CD4-positive, CD25-positive, alpha-beta regulatory T cell (primary cell): ENCODE data around the gene ASCL3. TPM values are rescaled to one million over a fixed set of nuclear protein-coding genes. Genes with fewer than 3 reads are reported as not detected.
"Not testable (repeated sequence)": the region's sequence is repeated elsewhere in the genome, so short reads cannot be mapped to it uniquely, and the experiment has no call there.

Source experiments
- ATAC-seq, 2 donors: fragments of 150-1000 bp; cut with Tn5 transposase; one replicate each; pipeline ENCODE4 v1.10.0; 2021; ENCODE audit warnings: low read depth in 2 of 2, moderate number of reproducible peaks in 2 of 2, moderate library complexity in 1 of 2
- DNase-seq, 3 donors: peaks; one replicate each; pipeline versions ENCODE4 v3.0.0 to v3.0.0-alpha.2; 2012 to 2022; ENCODE audit warnings: mixed read lengths in 1 of 3
- H3K27ac ChIP-seq: one replicate; pipeline ENCODE4 v1.7.0; 2013; ENCODE audit warnings: mild to moderate bottlenecking, low read length; ENCODE audit not compliant: insufficient read depth, poor library complexity, severe bottlenecking
- H3K27me3 ChIP-seq: one replicate; pipeline ENCODE4 v1.7.0; 2013; ENCODE audit warnings: low read length; ENCODE audit not compliant: control insufficient read depth, insufficient read depth
- H3K36me3 ChIP-seq: one replicate; pipeline ENCODE4 v1.7.0; 2013; ENCODE audit warnings: mild to moderate bottlenecking, low read length, moderate library complexity; ENCODE audit not compliant: control insufficient read depth, insufficient read depth
- H3K4me1 ChIP-seq: 2 replicates; pipeline ENCODE4 v1.7.0; 2013; ENCODE audit warnings: mild to moderate bottlenecking, low read length; ENCODE audit not compliant: insufficient read depth, control insufficient read depth, poor library complexity, severe bottlenecking
- H3K4me3 ChIP-seq: one replicate; pipeline ENCODE4 v1.7.0; 2013; ENCODE audit warnings: low read depth, mild to moderate bottlenecking, low read length, moderate library complexity
- H3K9me3 ChIP-seq, 2 experiments: 1 replicate in 1 of 2; 2 replicates in 1 of 2; pipeline ENCODE4 v1.7.0; 2013; ENCODE audit warnings: low read length in 2 of 2, mild to moderate bottlenecking in 1 of 2, moderate library complexity in 1 of 2; ENCODE audit not compliant: control insufficient read depth in 2 of 2
- H3K27ac Mint-ChIP-seq, 3 donors: one replicate each; pipeline ENCODE4 v1.8.0; 2020 to 2022; ENCODE audit warnings: mild to moderate bottlenecking in 3 of 3, mixed read lengths in 3 of 3, moderate library complexity in 2 of 3
- H3K27me3 Mint-ChIP-seq: one replicate; pipeline ENCODE4 v1.8.0; 2022; ENCODE audit warnings: mild to moderate bottlenecking, mixed read lengths
- H3K36me3 Mint-ChIP-seq: one replicate; pipeline ENCODE4 v1.8.0; 2020; ENCODE audit warnings: mixed read lengths
- H3K4me1 Mint-ChIP-seq, 4 donors: one replicate each; pipeline ENCODE4 v1.8.0; 2020 to 2022; ENCODE audit warnings: mixed read lengths in 4 of 4, mild to moderate bottlenecking in 1 of 4
- H3K4me3 Mint-ChIP-seq, 4 donors: one replicate each; pipeline ENCODE4 v1.8.0; 2020 to 2022; ENCODE audit warnings: mild to moderate bottlenecking in 4 of 4, mixed read lengths in 4 of 4, moderate library complexity in 3 of 4
- H3K9me3 Mint-ChIP-seq, 7 donors: one replicate each; pipeline ENCODE4 v1.8.0; 2020 to 2022; ENCODE audit warnings: mixed read lengths in 7 of 7, mild to moderate bottlenecking in 3 of 7, moderate library complexity in 2 of 7
- polyA plus RNA-seq, 4 donors: library from polyadenylated mRNA; unstranded; fragments of 300-500 nt; fragmentation: Illumina TruSeq; gene quantifications; one replicate each; pipeline ENCODE4 v1.2.3, GENCODE V29; 2021
- total RNA-seq: library from RNA; stranded (reverse); gene quantifications from one replicate; pipeline ENCODE4 v1.2.3, GENCODE V29; 2022

Gene ASCL3, protein sequence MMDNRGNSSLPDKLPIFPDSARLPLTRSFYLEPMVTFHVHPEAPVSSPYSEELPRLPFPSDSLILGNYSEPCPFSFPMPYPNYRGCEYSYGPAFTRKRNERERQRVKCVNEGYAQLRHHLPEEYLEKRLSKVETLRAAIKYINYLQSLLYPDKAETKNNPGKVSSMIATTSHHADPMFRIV
- total RNA-seq (not detected), polyA plus RNA-seq (not detected)

GRCh38 chr11:8942518-8943066, at the start of gene ASCL3:
Gene ASCL3 (minus strand): TSS chr11:8943016. CDS start chr11:8938161, 4,855 bp downstream.
- H3K4me1 Mint-ChIP-seq: no peaks in the 10 kb centered on the region
- Histone ChIP-seq H3K4me1 (no peaks in the 10 kb centered on the region), H3K9me3 (no peaks in the 10 kb centered on the region), H3K27me3 (no peaks in the 10 kb centered on the region), H3K36me3 (peaks cover 7% of the 10 kb centered on the region), H3K27ac (no peak within 1 kb of the TSS), H3K4me3 (no peak within 1 kb of the TSS)
- DNase-seq (no peak), ATAC-seq (no peak)
- peaks cover 0 to 1% (median 0%) of the 10 kb centered on the region in 7 donors for H3K9me3 Mint-ChIP-seq
- no peak within 1 kb of the TSS for H3K4me3 Mint-ChIP-seq
- no peak within 1 kb of the TSS for H3K27ac Mint-ChIP-seq
- H3K36me3 Mint-ChIP-seq: peaks cover 7% of the 10 kb centered on the region
- no peaks in the 10 kb centered on the region for H3K27me3 Mint-ChIP-seq

- Mint-ChIP-seq H3K4me3 (no peak overlapping the region), H3K9me3 (no peaks in the 10 kb centered on the region), H3K36me3 (no peaks in the 10 kb centered on the region), H3K27ac (no peak overlapping the region), H3K27me3 (peaks cover 36% of the 10 kb centered on the region), H3K4me1 (no peaks in the 10 kb centered on the region)
- DNase-seq: no peak
- Histone ChIP-seq H3K36me3 (no peaks in the 10 kb centered on the region), H3K4me1 (no peaks in the 10 kb centered on the region), H3K27me3 (peaks cover 20% of the 10 kb centered on the region), H3K4me3 (no peak overlapping the region), H3K9me3 (no peaks in the 10 kb centered on the region), H3K27ac (no peak overlapping the region)
- ATAC-seq: no peak
Observed at GRCh38 chr11:8989453-8989852, 46.6 kb upstream of the ASCL3 start.

DNA sequence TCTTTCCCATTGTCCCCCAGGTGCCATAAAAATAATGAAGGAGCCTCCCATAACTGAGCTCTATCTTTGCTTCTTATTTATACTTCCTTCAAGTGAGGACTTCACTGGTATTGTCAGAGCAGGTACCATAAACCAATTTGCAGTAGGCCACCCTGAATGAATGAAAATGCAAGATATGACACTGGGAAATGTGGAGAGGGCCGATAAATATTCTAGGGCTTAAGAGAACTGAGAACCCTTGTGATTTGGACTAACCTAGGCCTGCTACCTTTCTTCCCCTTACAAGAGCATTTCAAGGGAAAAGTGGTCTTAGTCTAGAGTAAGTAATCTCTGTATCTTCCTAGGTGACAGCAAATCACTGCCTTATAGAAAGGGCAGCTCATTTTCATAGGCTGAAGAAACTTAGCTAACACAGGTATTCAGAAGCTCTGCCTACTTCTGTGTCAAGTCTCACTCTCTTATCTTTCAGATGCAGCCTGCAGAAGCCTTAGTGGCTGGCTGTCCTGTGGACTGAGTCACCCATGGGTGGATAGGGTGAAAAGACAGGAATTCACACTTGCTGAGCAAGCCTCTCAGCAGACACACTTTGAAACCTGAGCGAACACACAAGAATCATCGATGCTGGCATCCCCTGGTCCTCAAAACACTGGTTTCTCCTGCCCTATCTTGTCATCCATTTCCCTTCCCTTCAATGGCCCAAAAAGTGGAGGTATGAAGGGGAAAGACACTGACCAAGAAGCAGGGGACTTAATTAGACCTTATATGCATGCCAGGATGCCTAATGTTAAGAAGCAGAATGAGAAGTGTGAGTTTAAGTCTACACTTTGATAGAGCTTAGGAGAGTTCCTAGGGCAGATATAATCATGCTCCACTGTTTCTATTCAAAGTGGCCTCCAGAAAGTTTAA, 45.8 kb upstream of the ASCL3 start:
- Mint-ChIP-seq H3K36me3 (no peaks in the 10 kb centered on the region), H3K4me3 (no peak overlapping the region), H3K4me1 (no peaks in the 10 kb centered on the region), H3K27me3 (peaks cover 36% of the 10 kb centered on the region), H3K9me3 (no peaks in the 10 kb centered on the region), H3K27ac (no peak overlapping the region)
- H3K4me3 ChIP-seq: no peak overlapping the region
- ATAC-seq (no peak), DNase-seq (no peak)
- H3K27ac ChIP-seq: no peak overlapping the region
- H3K4me1 ChIP-seq: no peaks in the 10 kb centered on the region
- no peaks in the 10 kb centered on the region for H3K36me3 ChIP-seq
- no peaks in the 10 kb centered on the region for H3K9me3 ChIP-seq
- H3K27me3 ChIP-seq: peaks cover 18% of the 10 kb centered on the region

DNA sequence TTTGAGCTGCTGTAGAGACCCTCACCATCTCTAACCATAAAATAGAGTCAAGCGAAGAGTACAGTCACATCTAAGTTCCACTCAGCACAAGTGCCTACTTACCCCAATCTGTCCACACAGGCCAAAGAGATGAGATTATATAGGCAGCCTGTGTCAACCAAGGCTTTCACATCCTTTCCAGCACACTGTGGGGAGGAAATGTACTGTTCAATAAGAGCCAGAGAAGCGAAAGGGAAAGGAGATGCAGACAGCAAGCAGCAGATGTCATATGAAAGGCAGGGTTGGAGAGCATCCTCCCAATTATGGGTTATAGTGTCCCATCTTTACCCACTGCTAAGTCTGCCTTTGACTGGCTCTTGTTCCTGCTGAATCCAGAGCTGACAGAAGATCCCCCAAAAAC, 44.6 kb upstream of the ASCL3 start:
- Histone ChIP-seq H3K9me3 (no peaks in the 10 kb centered on the region), H3K4me3 (no peak overlapping the region), H3K27me3 (peaks cover 18% of the 10 kb centered on the region), H3K4me1 (no peaks in the 10 kb centered on the region), H3K36me3 (no peaks in the 10 kb centered on the region), H3K27ac (no peak overlapping the region)
- ATAC-seq (no peak), DNase-seq (peak in 1 of 3 donors; percentile 46)
- Mint-ChIP-seq H3K9me3 (no peaks in the 10 kb centered on the region), H3K27ac (no peak overlapping the region), H3K4me3 (no peak overlapping the region), H3K27me3 (peaks cover 25% of the 10 kb centered on the region), H3K4me1 (no peaks in the 10 kb centered on the region), H3K36me3 (no peaks in the 10 kb centered on the region)

GRCh38 chr11:8986772-8987171, 44.0 kb upstream of the ASCL3 start:
- H3K27me3 ChIP-seq: peaks cover 13% of the 10 kb centered on the region
- H3K4me1 ChIP-seq, H3K4me1 Mint-ChIP-seq, H3K27ac ChIP-seq, H3K9me3 Mint-ChIP-seq, H3K36me3 Mint-ChIP-seq, DNase-seq, H3K36me3 ChIP-seq, H3K27ac Mint-ChIP-seq, H3K4me3 Mint-ChIP-seq, H3K4me3 ChIP-seq, H3K9me3 ChIP-seq, ATAC-seq: not testable (repeated sequence)
- H3K27me3 Mint-ChIP-seq: peaks cover 19% of the 10 kb centered on the region

DNA sequence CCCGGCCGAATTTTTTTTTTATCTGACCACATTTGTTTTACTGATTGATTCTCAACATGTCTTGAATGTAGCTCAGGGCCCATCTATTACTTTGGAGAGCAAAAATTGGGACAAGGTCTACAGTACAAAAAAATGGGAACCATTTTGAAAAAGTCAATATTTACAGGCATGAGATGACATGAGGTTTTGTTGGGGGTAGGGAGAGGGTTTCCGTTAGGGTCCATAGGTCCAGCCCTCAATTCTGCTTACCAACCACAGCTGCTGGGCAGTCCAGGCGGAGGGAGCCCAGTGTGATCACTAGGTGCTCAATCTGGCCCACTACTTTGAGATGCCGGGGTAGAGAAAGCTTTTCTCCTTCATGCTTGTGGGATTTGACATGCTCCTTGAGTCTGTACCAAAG, 42.6 kb upstream of the ASCL3 start:
- H3K36me3 ChIP-seq: no peaks in the 10 kb centered on the region
- H3K4me3 Mint-ChIP-seq: no peak overlapping the region

DNA sequence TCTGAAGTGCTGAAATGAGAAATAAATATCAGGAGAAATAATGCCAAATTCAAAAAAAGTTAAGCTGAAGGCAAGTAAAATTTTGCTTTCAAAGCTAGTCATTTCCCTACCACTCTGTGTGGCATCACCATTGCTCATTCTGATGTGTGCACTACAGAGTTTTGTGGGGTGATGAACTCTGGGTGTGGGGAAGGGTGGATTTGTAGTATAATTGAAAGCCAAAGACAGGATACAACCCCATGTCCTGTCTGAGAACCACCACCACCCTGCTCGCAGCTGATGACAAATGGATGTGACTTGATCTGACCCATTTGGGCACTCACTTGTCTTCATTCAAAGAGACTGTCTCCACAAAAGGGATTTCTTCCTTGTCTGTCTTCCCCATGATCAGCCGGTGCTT, 40.7 kb upstream of the ASCL3 start:
- Mint-ChIP-seq H3K4me3 (no peak overlapping the region), H3K27me3 (peaks cover under 1% of the 10 kb centered on the region), H3K9me3 (no peaks in the 10 kb centered on the region), H3K36me3 (no peaks in the 10 kb centered on the region), H3K27ac (no peak overlapping the region), H3K4me1 (no peaks in the 10 kb centered on the region)
- peaks cover 4% of the 10 kb centered on the region for H3K27me3 ChIP-seq
- no peak overlapping the region for H3K4me3 ChIP-seq
- H3K36me3 ChIP-seq: no peaks in the 10 kb centered on the region
- ATAC-seq: no peak
- DNase-seq: no peak
- H3K27ac ChIP-seq: no peak overlapping the region
- no peaks in the 10 kb centered on the region for H3K4me1 ChIP-seq
- H3K9me3 ChIP-seq: no peaks in the 10 kb centered on the region

More for the DNA sequence above, 42.6 kb upstream of the ASCL3 start:
- H3K36me3 Mint-ChIP-seq: no peaks in the 10 kb centered on the region
- H3K27ac ChIP-seq: no peak overlapping the region
- no peaks in the 10 kb centered on the region for H3K9me3 ChIP-seq
- ATAC-seq (no peak), DNase-seq (no peak)
- no peaks in the 10 kb centered on the region for H3K4me1 Mint-ChIP-seq
- H3K27ac Mint-ChIP-seq: no peak overlapping the region
- no peaks in the 10 kb centered on the region for H3K4me1 ChIP-seq
- H3K27me3 Mint-ChIP-seq: peaks cover 10% of the 10 kb centered on the region
- H3K4me3 ChIP-seq: no peak overlapping the region
- H3K9me3 Mint-ChIP-seq: no peaks in the 10 kb centered on the region
- H3K27me3 ChIP-seq: peaks cover 10% of the 10 kb centered on the region
